GM23338 (cell line): Measurements from ENCODE around the gene TMEM178B. TPM values are rescaled to one million over a fixed set of nuclear protein-coding genes. Genes with fewer than 3 reads are reported as not detected.

Experiments
- ATAC-seq: fragments of 200-7000 bp; cut with Tn5 transposase; 3 replicates; pipeline ENCODE4 v1.9.1; 2020
- DNase-seq: peaks from one replicate; pipeline ENCODE4 v3.0.0-alpha.2; 2015; ENCODE audit warnings: low spot score
- H2AFZ ChIP-seq: fragments of 200-600 bp; sonication (generic); 2 replicates; pipeline ENCODE4 v1.8.0; 2016; ENCODE audit warnings: antibody characterized with exemption, mild to moderate bottlenecking, moderate library complexity
- H3F3A ChIP-seq: fragments of 200-600 bp; sonication (generic); replicated peaks from 2 replicates; pipeline ENCODE4 v1.8.0; 2017; ENCODE audit warnings: antibody characterized with exemption, mixed run types, low read depth
- H3K27ac ChIP-seq: fragments of 200-600 bp; sonication (generic); 2 replicates; pipeline ENCODE4 v1.6.1; 2016; ENCODE audit warnings: low read depth
- H3K27me3 ChIP-seq: fragments of 200-600 bp; sonication (generic); 2 replicates; pipeline ENCODE4 v1.8.0; 2016; ENCODE audit warnings: mild to moderate bottlenecking, mixed run types, moderate library complexity; ENCODE audit not compliant: insufficient read depth
- H3K36me3 ChIP-seq: fragments of 200-600 bp; sonication (generic); 2 replicates; pipeline ENCODE4 v1.8.0; 2016; ENCODE audit warnings: mild to moderate bottlenecking; ENCODE audit not compliant: insufficient read depth
- H3K4me1 ChIP-seq: fragments of 200-600 bp; sonication (generic); 2 replicates; pipeline ENCODE4 v1.8.0; 2016; ENCODE audit warnings: mild to moderate bottlenecking, moderate library complexity; ENCODE audit not compliant: insufficient read depth
- H3K4me2 ChIP-seq: fragments of 200-600 bp; sonication (generic); 2 replicates; pipeline ENCODE4 v1.7.1; 2017; ENCODE audit warnings: mixed run types
- H3K4me3 ChIP-seq: fragments of 200-600 bp; sonication (generic); 2 replicates; pipeline ENCODE4 v1.6.1; 2016; ENCODE audit warnings: mixed run types
- H3K79me2 ChIP-seq: fragments of 200-600 bp; sonication (generic); replicated peaks from 2 replicates; pipeline ENCODE4 v1.8.0; 2017; ENCODE audit warnings: mild to moderate bottlenecking; ENCODE audit not compliant: insufficient read depth
- H3K9me2 ChIP-seq: fragments of 200-600 bp; sonication (generic); 2 replicates; pipeline ENCODE4 v1.8.0; 2017; ENCODE audit not compliant: insufficient read depth
- H4K20me1 ChIP-seq: fragments of 200-600 bp; sonication (generic); replicated peaks from 2 replicates; pipeline ENCODE4 v1.8.0; 2017; ENCODE audit warnings: mild to moderate bottlenecking; ENCODE audit not compliant: insufficient read depth
- H3K27ac Mint-ChIP-seq: 2 replicates; pipeline ENCODE4 v1.8.0; 2020; ENCODE audit warnings: inconsistent platforms, mild to moderate bottlenecking, moderate library complexity, mixed read lengths
- H3K27me3 Mint-ChIP-seq: 3 replicates; pipeline ENCODE4 v1.8.0; 2022; ENCODE audit warnings: low read depth, mild to moderate bottlenecking, moderate library complexity, mixed read lengths, inconsistent platforms; ENCODE audit not compliant: insufficient read depth, poor library complexity
- H3K36me3 Mint-ChIP-seq: 3 replicates; pipeline ENCODE4 v1.8.0; 2021; ENCODE audit warnings: low read depth, mild to moderate bottlenecking, inconsistent platforms, moderate library complexity, mixed read lengths
- H3K4me1 Mint-ChIP-seq: 3 replicates; pipeline ENCODE4 v1.8.0; 2020; ENCODE audit warnings: mild to moderate bottlenecking, inconsistent platforms, mixed read lengths
- H3K4me3 Mint-ChIP-seq: 3 replicates; pipeline ENCODE4 v1.8.0; 2021; ENCODE audit warnings: moderate library complexity, mild to moderate bottlenecking, inconsistent platforms, mixed read lengths
- H3K9me3 Mint-ChIP-seq: 3 replicates; pipeline ENCODE4 v1.8.0; 2020; ENCODE audit warnings: moderate library complexity, mild to moderate bottlenecking, inconsistent platforms, mixed read lengths
- ETS1 ChIP-seq: IDR thresholded peaks from 2 replicates; pipeline ENCODE4 v1.6.1; 2016; ENCODE audit warnings: antibody characterized with exemption
- EZH2phosphoT487 ChIP-seq: fragments of 200-600 bp; sonication (generic); IDR thresholded peaks from one replicate; pipeline ENCODE4 v1.8.1; 2018; ENCODE audit warnings: antibody characterized with exemption; ENCODE audit not compliant: unreplicated experiment
- JUNB ChIP-seq: IDR thresholded peaks from one replicate; pipeline ENCODE4 v1.6.1; 2016; ENCODE audit warnings: antibody characterized with exemption; ENCODE audit not compliant: unreplicated experiment
- NANOG ChIP-seq: IDR thresholded peaks from 2 replicates; pipeline ENCODE4 v1.6.1; 2016; ENCODE audit warnings: antibody characterized with exemption, borderline replicate concordance
- REST ChIP-seq: IDR thresholded peaks from one replicate; pipeline ENCODE4 v1.6.1; 2018; ENCODE audit warnings: antibody characterized with exemption; ENCODE audit not compliant: unreplicated experiment
- STAT1 ChIP-seq: IDR thresholded peaks from one replicate; pipeline ENCODE4 v1.6.1; 2016; ENCODE audit warnings: antibody characterized with exemption; ENCODE audit not compliant: unreplicated experiment
- ZNF331 ChIP-seq: fragments of 250-450 bp; sonication (Bioruptor Pico); IDR thresholded peaks from 2 replicates; pipeline ENCODE4 v1.5.0; 2020; ENCODE audit warnings: low read depth, mild to moderate bottlenecking, moderate library complexity
- ZNF462 ChIP-seq: fragments of 250-450 bp; sonication (Bioruptor Pico); IDR thresholded peaks from 2 replicates; pipeline ENCODE4 v1.5.0; 2020; ENCODE audit warnings: mild to moderate bottlenecking, moderate library complexity
- polyA plus RNA-seq: library from polyadenylated mRNA; unstranded; fragments of >200 nt; fragmentation: Nextera tagmentation; extraction: Ambion mirVana; gene quantifications from 2 replicates; pipeline ENCODE4 v1.2.1, GENCODE V29; 2016
- total RNA-seq: library from RNA; depleted of rRNA; stranded (reverse); fragments of >200 nt; shearing (Covaris generic); gene quantifications from 2 replicates; pipeline ENCODE4 v1.2.3, GENCODE V29; 2014

TMEM178B gene
- total and polyA plus RNA-seq, 2 experiments from 2014 or later, result 4.9 to 15.6 TPM

GRCh38 chr7:141190495-141190894 lies 116.6 kb downstream of the TMEM178B start:
- Histone ChIP-seq H3K4me1 (no peaks in the 10 kb centered on the region), H3K9me2 (no peaks in the 10 kb centered on the region), H2AFZ (no peak overlapping the region), H3K27me3 (no peaks in the 10 kb centered on the region), H3K79me2 (no peaks in the 10 kb centered on the region; the same call in 1 of the 2 replicates), H3K27ac (no peak overlapping the region), H4K20me1 (peaks cover 3% of the 10 kb centered on the region; the same call in 1 of the 2 replicates), H3K4me3 (no peak overlapping the region), H3K36me3 (no peaks in the 10 kb centered on the region), H3K4me2 (no peak overlapping the region), H3F3A (no peaks in the 10 kb centered on the region)
- TF ChIP-seq REST, result no peak
- no peak for TF ChIP-seq EZH2phosphoT487
- TF ChIP-seq JUNB, result no peak
- no peak for TF ChIP-seq NANOG
- TF ChIP-seq ZNF331 (CRISPR knock-in tag), result no peak
- ATAC-seq (no peak), DNase-seq (no peak)
- no peak overlapping the region for H3K4me3 Mint-ChIP-seq
- H3K27me3 Mint-ChIP-seq, result no peaks in the 10 kb centered on the region
- H3K36me3 Mint-ChIP-seq, result peaks cover 8% of the 10 kb centered on the region
- no peaks in the 10 kb centered on the region; the same call in 2 of the 3 replicates for H3K9me3 Mint-ChIP-seq
- H3K4me1 Mint-ChIP-seq, result peaks cover 4% of the 10 kb centered on the region; the same call in 2 of the 3 replicates
- no peak overlapping the region for H3K27ac Mint-ChIP-seq

- H3K36me3 Mint-ChIP-seq, result peaks cover 8% of the 10 kb centered on the region
- no peaks in the 10 kb centered on the region; the same call in 2 of the 3 replicates for H3K9me3 Mint-ChIP-seq
- no peaks in the 10 kb centered on the region for H3K27me3 ChIP-seq
- no peak overlapping the region for H3K4me2 ChIP-seq
- H4K20me1 ChIP-seq, result peaks cover 3% of the 10 kb centered on the region; the same call in 1 of the 2 replicates
- no peak overlapping the region for H3K4me3 ChIP-seq
- H3K4me1 Mint-ChIP-seq, result peaks cover 3% of the 10 kb centered on the region; the same call in 2 of the 3 replicates
- no peak overlapping the region for H3K27ac ChIP-seq
- H3K27me3 Mint-ChIP-seq, result no peaks in the 10 kb centered on the region
- TF ChIP-seq JUNB (no peak), STAT1 (no peak), ETS1 (no peak), ZNF462 (CRISPR knock-in tag) (no peak)
- H3K36me3 ChIP-seq, result no peaks in the 10 kb centered on the region
- H3K4me3 Mint-ChIP-seq, result no peak overlapping the region
- H3F3A ChIP-seq, result no peaks in the 10 kb centered on the region
- H3K9me2 ChIP-seq, result no peaks in the 10 kb centered on the region
- H3K79me2 ChIP-seq, result no peaks in the 10 kb centered on the region; the same call in 1 of the 2 replicates
- DNase-seq, result no peak
- ATAC-seq, result no peak
- no peak overlapping the region for H2AFZ ChIP-seq
- no peak overlapping the region for H3K27ac Mint-ChIP-seq
- no peaks in the 10 kb centered on the region for H3K4me1 ChIP-seq
These were observed 117.4 kb downstream of the TMEM178B start for GRCh38 chr7:141191277-141191676.
